Upper lobe of left lung (tissue), 4 donors: ENCODE measurements around the gene BAIAP2L2.

Experiments
- EP300 ChIP-seq, 4 donors: sonication (generic); formaldehyde crosslinking; IDR thresholded peaks; one replicate each; pipeline ENCODE4 v1.5.1; 2017; ENCODE audit warnings: antibody characterized with exemption in 4 of 4, control low read depth in 2 of 4
- POLR2A ChIP-seq, 4 donors: fragments of 450-650 bp; IDR thresholded peaks; one replicate each; pipeline ENCODE4 v1.5.1; 2016 to 2017; ENCODE audit warnings: antibody characterized with exemption in 4 of 4, mild to moderate bottlenecking in 2 of 4
- POLR2AphosphoS5 ChIP-seq, 2 donors: sonication (generic); formaldehyde crosslinking; IDR thresholded peaks; one replicate each; pipeline ENCODE4 v1.5.1; 2017; ENCODE audit warnings: antibody characterized with exemption in 2 of 2
- TF ChIP-seq, protein P1 (sequence below), 6 experiments: fragments of 450-650 bp in 4 of 6; fragments of 200-600 bp in 2 of 6; sonication (generic) in 2 of 6; IDR thresholded peaks; one replicate each; pipeline ENCODE4 v1.5.1; 2016 to 2019; ENCODE audit warnings: antibody characterized with exemption in 6 of 6

GRCh38 chr22:38051261-38051660 lies 59.2 kb downstream of the BAIAP2L2 start:
- no peak for TF ChIP-seq POLR2AphosphoS5 (IDR thresholded peaks at IDR 0.05)
- TF ChIP-seq, protein P1, sequence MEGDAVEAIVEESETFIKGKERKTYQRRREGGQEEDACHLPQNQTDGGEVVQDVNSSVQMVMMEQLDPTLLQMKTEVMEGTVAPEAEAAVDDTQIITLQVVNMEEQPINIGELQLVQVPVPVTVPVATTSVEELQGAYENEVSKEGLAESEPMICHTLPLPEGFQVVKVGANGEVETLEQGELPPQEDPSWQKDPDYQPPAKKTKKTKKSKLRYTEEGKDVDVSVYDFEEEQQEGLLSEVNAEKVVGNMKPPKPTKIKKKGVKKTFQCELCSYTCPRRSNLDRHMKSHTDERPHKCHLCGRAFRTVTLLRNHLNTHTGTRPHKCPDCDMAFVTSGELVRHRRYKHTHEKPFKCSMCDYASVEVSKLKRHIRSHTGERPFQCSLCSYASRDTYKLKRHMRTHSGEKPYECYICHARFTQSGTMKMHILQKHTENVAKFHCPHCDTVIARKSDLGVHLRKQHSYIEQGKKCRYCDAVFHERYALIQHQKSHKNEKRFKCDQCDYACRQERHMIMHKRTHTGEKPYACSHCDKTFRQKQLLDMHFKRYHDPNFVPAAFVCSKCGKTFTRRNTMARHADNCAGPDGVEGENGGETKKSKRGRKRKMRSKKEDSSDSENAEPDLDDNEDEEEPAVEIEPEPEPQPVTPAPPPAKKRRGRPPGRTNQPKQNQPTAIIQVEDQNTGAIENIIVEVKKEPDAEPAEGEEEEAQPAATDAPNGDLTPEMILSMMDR (IDR thresholded peaks at IDR 0.05), result no peak
- no peak for TF ChIP-seq POLR2A (IDR thresholded peaks at IDR 0.05)
- TF ChIP-seq EP300 (IDR thresholded peaks at IDR 0.05), result no peak
